DND-41 (cell line): ENCODE measurements around the gene PNKP.

Experiments used
- ATAC-seq: fragments of 200-7000 bp; cut with Tn5 transposase; 3 replicates; pipeline ENCODE4 v1.9.1; 2021; ENCODE audit warnings: low read depth; ENCODE audit not compliant: insufficient read depth
- DNase-seq: peaks from one replicate; pipeline ENCODE4 v3.0.0-alpha.2; 2020
- H2AFZ ChIP-seq: 2 replicates; pipeline ENCODE4 v1.6.0; 2012; ENCODE audit warnings: low read depth, low read length
- H3K27ac ChIP-seq: 2 replicates; pipeline ENCODE4 v1.5.1; 2012; ENCODE audit warnings: low read length, inconsistent platforms
- H3K27me3 ChIP-seq: fragments of 200-600 bp; sonication (generic); 2 replicates; pipeline ENCODE4 v1.6.0; 2012; ENCODE audit warnings: low read length, mild to moderate bottlenecking, inconsistent platforms; ENCODE audit not compliant: insufficient read depth, poor library complexity
- H3K36me3 ChIP-seq: 2 replicates; pipeline ENCODE4 v1.5.1; 2012; ENCODE audit warnings: low read length, inconsistent platforms; ENCODE audit not compliant: insufficient read depth
- H3K4me1 ChIP-seq: 2 replicates; pipeline ENCODE4 v1.5.1; 2012; ENCODE audit warnings: mild to moderate bottlenecking, low read length; ENCODE audit not compliant: insufficient read depth
- H3K4me2 ChIP-seq: 2 replicates; pipeline ENCODE4 v1.6.0; 2012; ENCODE audit warnings: mild to moderate bottlenecking, moderate library complexity, low read length, inconsistent platforms; ENCODE audit not compliant: insufficient read depth
- H3K4me3 ChIP-seq, 2 experiments: fragments of 200-600 bp in 1 of 2; shearing (Covaris generic) in 1 of 2; 2 replicates each; pipeline ENCODE4 v1.5.1; 2012 to 2016; ENCODE audit warnings: inconsistent platforms in 2 of 2, low read length in 2 of 2, mild to moderate bottlenecking in 2 of 2, low read depth in 1 of 2, moderate library complexity in 1 of 2
- H3K79me2 ChIP-seq: 2 replicates; pipeline ENCODE4 v1.6.0; 2012; ENCODE audit warnings: low read length, inconsistent platforms; ENCODE audit not compliant: insufficient read depth
- H3K9ac ChIP-seq: 2 replicates; pipeline ENCODE4 v1.6.0; 2012; ENCODE audit warnings: low read depth, mild to moderate bottlenecking, inconsistent platforms, low read length, moderate library complexity
- H3K9me3 ChIP-seq: 2 replicates; pipeline ENCODE4 v1.5.1; 2012; ENCODE audit warnings: low read length, moderate library complexity, mild to moderate bottlenecking, inconsistent platforms; ENCODE audit not compliant: insufficient read depth, severe bottlenecking
- H4K20me1 ChIP-seq: 2 replicates; pipeline ENCODE4 v1.6.0; 2012; ENCODE audit warnings: low read length; ENCODE audit not compliant: insufficient read depth
- CTCF ChIP-seq: IDR thresholded peaks from 2 replicates; pipeline ENCODE4 v1.5.1; 2012; ENCODE audit warnings: borderline replicate concordance, low read length, moderate library complexity, mild to moderate bottlenecking; ENCODE audit not compliant: poor library complexity, severe bottlenecking; ENCODE audit errors: extremely low read depth
- EZH2 ChIP-seq: IDR thresholded peaks from 3 replicates; pipeline ENCODE4 v1.6.1; 2012; ENCODE audit warnings: borderline replicate concordance, low read depth, mild to moderate bottlenecking, moderate library complexity, low read length, inconsistent platforms; ENCODE audit not compliant: severe bottlenecking

PNKP gene

DNA sequence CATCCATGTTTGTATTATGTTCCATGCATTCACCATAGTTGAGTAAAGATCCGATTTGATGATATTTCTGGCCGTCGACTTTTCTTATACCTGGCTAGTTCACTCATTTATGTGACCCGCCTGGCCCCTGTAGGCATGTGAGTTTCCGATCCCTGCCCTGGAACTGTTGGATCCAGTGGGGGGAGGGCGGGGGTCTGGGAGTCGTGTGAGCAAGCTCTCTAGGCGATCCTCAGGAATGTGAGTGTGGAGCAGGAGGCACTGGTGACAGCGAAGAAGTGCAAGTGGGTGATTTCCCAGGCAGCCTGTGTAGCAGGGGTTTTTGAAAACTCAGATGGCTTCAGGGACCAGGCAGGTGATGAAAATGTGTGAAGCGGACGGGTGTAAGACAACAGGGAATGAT, 27.1 kb downstream of the PNKP start:
- no peaks in the 10 kb centered on the region for H3K27me3 ChIP-seq
- no peak for ATAC-seq

GRCh38 chr19:49839713-49840112, 27.7 kb downstream of the PNKP start:
- no peaks in the 10 kb centered on the region for H3K79me2 ChIP-seq
- ATAC-seq (no peak), DNase-seq (no peak)
- H3K36me3 ChIP-seq, result peaks cover 59% of the 10 kb centered on the region
- H3K27ac ChIP-seq, result no peak overlapping the region
- H2AFZ ChIP-seq, result no peak overlapping the region
- no peaks in the 10 kb centered on the region for H3K4me1 ChIP-seq
- no peak overlapping the region for H3K4me2 ChIP-seq
- H3K9me3 ChIP-seq, result no peaks in the 10 kb centered on the region
- no peak overlapping the region for H3K9ac ChIP-seq
- H4K20me1 ChIP-seq, result no peaks in the 10 kb centered on the region
- no peak for TF ChIP-seq CTCF
- TF ChIP-seq EZH2, result no peak
- no peak overlapping the region for H3K4me3 ChIP-seq
- H3K27me3 ChIP-seq, result no peaks in the 10 kb centered on the region

More for the DNA sequence above, 27.1 kb downstream of the PNKP start:
- no peaks in the 10 kb centered on the region for H3K79me2 ChIP-seq
- H3K4me3 ChIP-seq, result no peak overlapping the region
- H3K9me3 ChIP-seq, result no peaks in the 10 kb centered on the region
- H3K9ac ChIP-seq, result no peak overlapping the region
- no peak for DNase-seq
- H2AFZ ChIP-seq, result no peak overlapping the region
- TF ChIP-seq CTCF (no peak), EZH2 (no peak)
- no peaks in the 10 kb centered on the region for H4K20me1 ChIP-seq
- no peak overlapping the region for H3K4me2 ChIP-seq
- peaks cover 52% of the 10 kb centered on the region for H3K36me3 ChIP-seq
- no peaks in the 10 kb centered on the region for H3K4me1 ChIP-seq
- no peak overlapping the region for H3K27ac ChIP-seq

DNA sequence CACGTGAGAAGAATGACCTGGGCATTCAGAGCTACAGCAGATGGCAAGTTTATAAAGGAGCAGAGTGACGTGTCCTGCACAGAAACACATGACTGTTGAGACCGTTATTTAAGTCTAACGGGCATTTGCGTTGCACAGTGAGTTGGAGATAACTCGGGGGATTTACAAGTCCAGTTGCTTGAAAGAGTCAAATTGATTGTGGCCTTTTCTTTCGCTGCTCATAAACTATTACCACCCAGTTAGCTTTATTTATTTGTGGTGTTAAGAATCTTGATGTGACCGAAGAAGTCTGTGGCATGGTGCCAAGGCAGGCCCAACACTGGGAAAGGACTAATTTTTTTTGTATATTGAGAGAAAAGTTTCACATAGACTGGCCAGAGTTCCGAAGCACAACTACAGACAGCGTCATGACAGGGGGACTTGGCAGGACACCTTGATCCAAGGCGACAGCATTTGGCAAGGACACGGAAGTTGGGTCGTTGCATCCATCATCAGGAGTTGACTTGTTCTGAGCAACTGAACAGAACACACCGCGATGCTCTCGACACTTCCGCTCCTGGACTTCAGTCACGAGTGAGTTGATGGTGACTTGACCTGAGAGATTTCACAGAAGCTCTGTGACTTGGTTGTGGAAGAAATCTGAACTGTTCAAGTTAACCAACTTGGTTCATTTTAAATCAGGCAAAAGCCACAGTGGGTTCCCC, 28.3 kb downstream of the PNKP start:
- no peak for DNase-seq
- Histone ChIP-seq H3K9me3 (no peaks in the 10 kb centered on the region), H3K27me3 (no peaks in the 10 kb centered on the region), H3K9ac (no peak overlapping the region), H3K27ac (no peak overlapping the region), H3K4me3 (no peak overlapping the region), H4K20me1 (no peaks in the 10 kb centered on the region), H3K36me3 (peaks cover 65% of the 10 kb centered on the region), H3K79me2 (no peaks in the 10 kb centered on the region), H2AFZ (no peak overlapping the region), H3K4me1 (no peaks in the 10 kb centered on the region), H3K4me2 (no peak overlapping the region)
- no peak for ATAC-seq
- TF ChIP-seq CTCF, result no peak
- TF ChIP-seq EZH2, result no peak
